ENCODE results near the gene ADCY1.
"Not testable (repeated sequence)": the region's sequence is repeated elsewhere in the genome, so short reads cannot be mapped to it uniquely, and the experiment has no call there.

Gene ADCY1

GRCh38 chr7:45768516-45769394, 194.6 kb downstream of the ADCY1 start:
- peak; percentile 95 for DNase-seq

- DNase-seq = not testable (repeated sequence)
Measured at GRCh38 chr7:45769626-45770025, 195.5 kb downstream of the ADCY1 start.
